ENCODE data around the gene CCDC191. TPM values are rescaled to one million over a fixed set of nuclear protein-coding genes. Genes with fewer than 3 reads are reported as not detected.

Gene CCDC191
- total RNA-seq, 1 experiment from 2014 or later, result 1.1 TPM

DNA sequence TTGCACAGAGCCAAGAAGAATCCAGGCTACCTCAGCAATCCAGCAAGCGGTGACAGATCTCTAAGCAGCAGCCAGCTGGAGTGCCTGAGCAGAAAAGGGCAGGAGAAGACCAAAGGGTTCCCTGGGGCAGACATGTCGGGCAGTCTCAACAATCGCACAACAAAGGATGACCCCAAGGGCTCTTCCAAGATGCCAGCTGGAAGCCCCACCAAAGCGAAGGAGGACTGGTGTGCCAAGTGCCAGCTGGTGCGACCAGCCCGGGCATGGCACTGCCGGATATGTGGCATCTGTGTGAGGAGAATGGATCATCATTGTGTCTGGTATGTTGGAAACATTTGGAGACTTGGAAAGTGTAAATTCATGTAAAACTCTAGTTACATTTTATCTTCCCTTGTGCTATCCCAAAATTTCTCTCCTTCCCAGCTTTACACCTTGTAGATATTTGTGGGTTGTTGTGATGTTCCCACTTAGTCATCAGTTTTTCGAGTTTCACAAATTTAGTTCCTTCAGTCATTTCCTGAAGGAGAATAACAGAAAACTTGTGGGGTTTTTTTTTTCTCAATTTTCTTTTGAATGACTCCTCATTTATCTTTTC, 102.1 kb downstream of the CCDC191 start:
- DNase-seq (ENCODE audit: low spot score), result no peak

DNA sequence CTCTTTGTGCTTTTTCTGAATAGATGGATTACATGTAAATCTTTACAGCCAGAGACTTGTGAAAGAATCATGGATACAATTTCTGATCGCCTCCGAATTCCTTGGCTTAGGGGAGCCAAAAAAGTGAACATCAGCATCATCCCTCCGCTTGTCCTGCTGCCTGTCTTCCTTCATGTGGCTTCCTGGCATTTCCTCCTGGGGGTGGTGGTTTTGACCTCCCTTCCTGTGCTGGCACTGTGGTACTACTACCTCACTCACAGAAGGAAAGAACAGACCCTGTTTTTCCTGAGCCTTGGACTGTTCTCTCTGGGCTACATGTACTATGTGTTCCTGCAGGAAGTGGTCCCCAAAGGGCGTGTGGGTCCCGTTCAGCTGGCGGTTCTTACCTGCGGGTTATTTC, 102.6 kb downstream of the CCDC191 start:
- no peak for DNase-seq (ENCODE audit: low spot score)

DNA sequence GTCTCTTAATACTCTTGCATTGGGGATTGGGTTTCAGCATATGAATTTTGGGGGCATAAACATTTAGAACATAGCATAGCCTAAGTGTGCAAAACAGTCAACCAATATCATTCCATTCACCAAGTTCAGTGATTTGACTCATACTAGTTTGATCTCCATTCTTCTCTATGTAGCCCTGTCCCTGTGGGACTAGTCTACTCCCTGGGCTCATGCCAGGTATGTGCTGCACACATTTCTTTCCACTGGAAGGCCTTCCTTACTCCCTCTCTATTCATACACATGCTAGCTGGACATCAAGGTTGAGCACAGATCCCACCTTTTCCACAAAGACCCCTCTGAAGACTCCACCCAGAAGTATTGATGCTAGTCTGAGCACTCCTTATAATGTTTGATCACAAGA, 103.4 kb downstream of the CCDC191 start:
- DNase-seq (ENCODE audit: low spot score), result no peak

DNA sequence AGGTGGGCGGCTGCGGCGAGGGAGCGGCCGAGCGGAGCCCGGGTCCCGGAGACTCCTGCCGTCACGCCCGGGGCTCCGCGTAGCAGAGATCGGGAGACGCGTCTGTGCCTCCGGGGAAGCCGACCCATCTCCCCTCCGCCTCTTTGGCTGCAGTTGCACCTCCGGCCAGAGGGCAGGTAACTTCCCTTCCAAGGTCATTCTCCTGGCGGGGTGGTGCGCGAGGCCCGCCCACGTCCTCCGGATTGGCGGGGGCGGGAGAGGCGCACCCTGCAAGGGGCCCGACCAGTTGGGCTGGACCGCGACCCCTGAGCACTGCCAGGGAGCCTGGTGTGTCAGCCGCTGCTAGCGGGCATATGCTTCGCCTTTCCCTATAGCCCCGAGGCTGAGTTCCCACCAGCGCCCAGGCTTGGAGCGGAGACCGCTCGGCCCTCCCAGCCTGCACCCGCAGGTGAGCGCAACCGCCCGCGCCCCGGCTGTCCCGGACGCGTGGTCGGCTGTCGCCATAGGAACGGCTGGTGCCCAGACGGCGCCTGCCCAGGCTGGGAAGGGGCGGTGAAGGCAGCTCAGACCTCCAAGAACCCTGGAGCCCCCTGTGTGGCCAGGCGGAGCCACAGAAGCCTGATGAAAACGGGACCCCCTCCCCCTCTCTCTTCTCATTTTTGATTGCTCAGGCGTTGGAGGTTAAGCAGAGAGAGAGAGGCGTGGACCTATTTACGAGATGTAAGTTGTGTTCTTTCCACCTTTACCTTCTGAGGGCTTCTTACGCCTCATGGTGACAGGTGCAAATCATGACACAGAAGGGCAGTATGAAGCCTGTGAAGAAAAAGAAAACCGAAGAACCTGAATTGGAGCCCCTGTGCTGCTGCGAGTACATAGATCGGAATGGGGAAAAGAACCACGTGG, 108.1 kb downstream of the CCDC191 start:
- peak; percentile 65 for DNase-seq (ENCODE audit: low spot score)

DNA sequence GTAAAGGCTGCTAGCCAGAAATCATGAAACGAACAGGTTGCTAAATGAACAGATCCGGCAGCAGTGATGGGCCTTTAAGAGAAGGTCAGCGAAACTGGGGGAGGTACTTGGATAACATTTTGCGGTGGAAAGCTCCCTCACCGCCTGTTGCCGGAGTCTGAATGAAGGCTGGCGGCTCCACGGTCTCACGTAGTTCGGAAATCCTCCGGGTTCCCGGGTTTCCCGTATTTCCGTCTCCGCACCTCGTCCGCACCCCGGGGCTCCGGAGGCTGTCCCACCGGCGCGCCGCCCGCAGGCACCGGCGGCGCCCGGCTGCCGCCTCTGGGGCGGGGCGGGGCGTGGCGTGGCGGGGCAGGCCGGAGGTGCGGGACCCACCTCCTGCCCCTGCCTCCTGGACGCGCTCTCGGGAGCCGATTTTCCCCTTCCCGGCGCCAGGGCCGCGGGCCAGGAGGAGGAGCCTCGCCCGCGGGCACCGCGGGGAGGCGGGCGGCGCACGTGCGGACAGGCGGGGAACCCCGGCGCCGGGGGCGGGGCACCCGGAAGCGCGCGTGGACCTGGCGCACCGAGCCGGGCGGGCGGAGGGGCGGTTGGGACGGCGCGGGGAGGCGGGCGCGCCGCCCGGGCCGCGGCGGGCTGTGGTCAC, 108.8 kb downstream of the CCDC191 start, which contains the start of gene ZDHHC23:
TSS of gene ZDHHC23 (plus strand) at position 642 of the 643 bp plus-strand sequence. CDS start 790 bp downstream, outside the sequence.
- peak; percentile 71 for DNase-seq (ENCODE audit: low spot score)

DNA sequence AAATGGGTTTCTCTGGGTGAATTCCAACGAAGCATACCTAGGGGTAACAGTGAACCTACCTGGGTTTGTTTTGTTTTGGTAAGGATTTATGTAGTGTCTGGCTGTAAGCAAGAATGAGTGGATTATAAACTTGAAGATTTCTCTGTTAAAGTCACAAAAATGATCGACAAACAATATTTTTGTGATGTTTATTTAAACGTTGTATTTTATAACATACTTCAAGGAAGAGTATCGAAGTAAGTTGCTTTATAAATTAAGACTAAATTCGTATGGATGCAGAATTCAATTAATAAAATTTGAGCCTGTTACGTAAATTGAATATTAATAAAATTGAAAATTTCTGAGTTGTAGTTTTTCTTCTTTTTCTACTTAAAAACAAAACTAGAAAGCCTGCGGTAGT, 109.5 kb downstream of the CCDC191 start:
- no peak for DNase-seq (ENCODE audit: low spot score)

DNA sequence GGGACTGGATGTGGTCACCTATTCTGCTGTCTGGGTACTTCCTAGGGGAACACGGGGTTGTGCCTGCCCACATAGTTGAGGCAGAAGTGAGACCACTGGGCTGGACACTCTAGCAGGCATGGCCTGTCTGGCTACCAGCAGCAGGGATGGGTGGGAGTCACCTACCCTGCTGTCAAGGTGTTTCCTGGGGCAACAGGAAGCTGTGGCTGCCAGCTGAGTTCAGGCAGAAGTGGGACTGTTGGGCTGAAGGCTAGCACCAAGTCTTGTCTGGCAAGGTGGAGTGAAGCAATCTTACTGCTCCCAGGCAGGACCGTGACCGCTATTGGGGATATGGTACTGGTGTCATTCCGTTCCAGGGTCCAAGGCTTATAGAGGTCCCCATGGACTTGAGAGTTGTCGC, 128.8 kb downstream of the CCDC191 start:
- no peak for DNase-seq (ENCODE audit: low spot score)

DNA sequence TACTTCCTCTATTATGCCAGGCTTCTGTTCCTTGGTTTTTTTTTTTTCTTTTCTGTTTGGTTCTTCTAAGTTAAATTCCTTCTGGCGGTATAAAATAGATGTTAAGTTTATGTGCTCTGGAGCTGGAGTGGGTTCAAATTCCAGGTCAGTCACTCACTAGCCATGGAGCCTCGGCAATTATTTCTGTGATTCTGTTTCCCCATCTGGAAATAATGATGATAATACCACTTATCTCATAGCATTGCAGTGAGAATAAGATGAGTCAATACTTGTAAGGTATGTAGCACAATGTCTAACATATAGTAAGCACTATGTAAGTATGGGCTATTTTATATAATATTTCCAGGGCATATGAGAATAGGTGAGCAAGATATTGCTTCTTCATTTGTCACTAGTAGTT, 141.7 kb downstream of the CCDC191 start:
- no peak for DNase-seq (ENCODE audit: low spot score)

Other genes starting within 250 kb of the CCDC191 start
- gene GRAMD1C, start 217.7 kb downstream of the CCDC191 start, total RNA-seq (2014; rRNA removed; shearing (Covaris generic)), result 0.10 and 0.42 TPM in 2 replicates
- 11.5 and 12.6 TPM in 2 replicates for gene ZDHHC23, start 108.5 kb downstream of the CCDC191 start, total RNA-seq (2014; rRNA removed; shearing (Covaris generic))
- gene QTRT2, start 211 bp upstream of the CCDC191 start, total RNA-seq (2014; rRNA removed; shearing (Covaris generic)), result 28.1 and 32.1 TPM in 2 replicates
- gene DRD3, start 122.5 kb upstream of the CCDC191 start, total RNA-seq (2014; rRNA removed; shearing (Covaris generic)), result not detected in 2 replicates
- gene ZNF80, start 181.1 kb upstream of the CCDC191 start, total RNA-seq (2014; rRNA removed; shearing (Covaris generic)), result not detected in 2 replicates
- gene TIGIT, start 237.5 kb upstream of the CCDC191 start, total RNA-seq (2014; rRNA removed; shearing (Covaris generic)), result not detected in 2 replicates